Gastroesophageal sphincter (tissue), 3 donors: ENCODE results near the gene TRMT2A.

Experiments
- EP300 ChIP-seq: sonication (generic); formaldehyde crosslinking; IDR thresholded peaks from one replicate; pipeline ENCODE4 v1.6.1; 2017; ENCODE audit warnings: antibody characterized with exemption, mild to moderate bottlenecking
- POLR2A ChIP-seq, 2 donors: fragments of 450-650 bp; IDR thresholded peaks; one replicate each; pipeline ENCODE4 v1.6.1; 2017; ENCODE audit warnings: antibody characterized with exemption in 2 of 2, mild to moderate bottlenecking in 2 of 2, moderate library complexity in 1 of 2
- TF ChIP-seq, protein P1 (sequence below), 4 experiments: fragments of 200-600 bp in 2 of 4; fragments of 450-650 bp in 2 of 4; sonication (generic) in 1 of 4; IDR thresholded peaks; one replicate each; pipeline ENCODE4 v1.5.1; 2017 to 2019; ENCODE audit warnings: antibody characterized with exemption in 4 of 4, mild to moderate bottlenecking in 2 of 4, moderate library complexity in 2 of 4

DNA sequence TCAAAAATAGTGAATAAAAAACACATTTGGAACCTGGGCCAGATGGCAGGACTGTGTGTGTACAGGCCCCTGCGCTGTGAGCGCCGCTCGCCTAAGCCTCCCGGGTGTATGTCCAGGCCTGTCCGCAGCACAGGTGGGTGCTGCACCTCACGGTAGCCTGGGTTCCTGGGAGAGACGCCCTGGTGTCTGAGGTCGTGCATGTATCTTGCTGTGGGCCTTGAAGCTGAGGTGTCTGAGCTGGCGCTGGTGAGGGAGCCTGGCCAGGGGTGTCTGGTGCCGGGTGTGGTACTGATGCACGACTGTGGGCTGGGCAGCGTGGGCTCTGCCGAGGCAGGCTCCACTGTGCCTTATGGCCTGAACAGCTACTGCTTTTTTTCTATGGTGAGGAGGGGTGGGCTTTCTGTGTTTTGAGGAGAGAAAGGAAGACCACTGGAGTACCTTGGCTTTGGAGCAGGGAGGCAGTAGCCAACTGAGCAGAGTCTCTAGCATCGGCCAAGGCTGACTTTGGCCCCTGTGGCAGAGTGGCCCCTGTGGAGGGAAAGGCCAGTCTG, 10.4 kb upstream of the TRMT2A start:
- TF ChIP-seq, protein P1, sequence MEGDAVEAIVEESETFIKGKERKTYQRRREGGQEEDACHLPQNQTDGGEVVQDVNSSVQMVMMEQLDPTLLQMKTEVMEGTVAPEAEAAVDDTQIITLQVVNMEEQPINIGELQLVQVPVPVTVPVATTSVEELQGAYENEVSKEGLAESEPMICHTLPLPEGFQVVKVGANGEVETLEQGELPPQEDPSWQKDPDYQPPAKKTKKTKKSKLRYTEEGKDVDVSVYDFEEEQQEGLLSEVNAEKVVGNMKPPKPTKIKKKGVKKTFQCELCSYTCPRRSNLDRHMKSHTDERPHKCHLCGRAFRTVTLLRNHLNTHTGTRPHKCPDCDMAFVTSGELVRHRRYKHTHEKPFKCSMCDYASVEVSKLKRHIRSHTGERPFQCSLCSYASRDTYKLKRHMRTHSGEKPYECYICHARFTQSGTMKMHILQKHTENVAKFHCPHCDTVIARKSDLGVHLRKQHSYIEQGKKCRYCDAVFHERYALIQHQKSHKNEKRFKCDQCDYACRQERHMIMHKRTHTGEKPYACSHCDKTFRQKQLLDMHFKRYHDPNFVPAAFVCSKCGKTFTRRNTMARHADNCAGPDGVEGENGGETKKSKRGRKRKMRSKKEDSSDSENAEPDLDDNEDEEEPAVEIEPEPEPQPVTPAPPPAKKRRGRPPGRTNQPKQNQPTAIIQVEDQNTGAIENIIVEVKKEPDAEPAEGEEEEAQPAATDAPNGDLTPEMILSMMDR (IDR thresholded peaks at IDR 0.05): no peak
- TF ChIP-seq POLR2A (IDR thresholded peaks at IDR 0.05) (no peak), EP300 (no peak)
